ENCODE measurements around the gene BACH2.

DNA sequence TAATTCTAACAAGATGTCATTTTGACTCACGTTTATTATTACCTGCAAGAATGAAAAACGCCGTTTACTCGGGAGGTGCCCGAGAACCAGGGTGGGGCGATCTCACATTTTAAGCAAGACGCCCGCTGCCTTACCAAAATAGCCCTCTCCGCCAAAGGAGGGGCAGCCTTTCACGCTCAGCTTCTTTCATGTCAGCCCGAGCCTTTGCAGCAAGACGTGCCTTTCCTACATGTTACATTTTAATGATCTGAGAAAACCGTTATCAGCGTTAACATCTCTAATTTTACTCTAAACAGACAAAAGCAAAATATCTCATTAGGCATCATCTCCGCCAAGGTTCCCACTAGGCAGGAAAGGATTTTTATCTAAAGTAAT, 2.0 kb downstream of the BACH2 start:
- TF ChIP-seq POLR2A (IDR thresholded peaks at IDR 0.05), result no peak
- TF ChIP-seq, protein P1, sequence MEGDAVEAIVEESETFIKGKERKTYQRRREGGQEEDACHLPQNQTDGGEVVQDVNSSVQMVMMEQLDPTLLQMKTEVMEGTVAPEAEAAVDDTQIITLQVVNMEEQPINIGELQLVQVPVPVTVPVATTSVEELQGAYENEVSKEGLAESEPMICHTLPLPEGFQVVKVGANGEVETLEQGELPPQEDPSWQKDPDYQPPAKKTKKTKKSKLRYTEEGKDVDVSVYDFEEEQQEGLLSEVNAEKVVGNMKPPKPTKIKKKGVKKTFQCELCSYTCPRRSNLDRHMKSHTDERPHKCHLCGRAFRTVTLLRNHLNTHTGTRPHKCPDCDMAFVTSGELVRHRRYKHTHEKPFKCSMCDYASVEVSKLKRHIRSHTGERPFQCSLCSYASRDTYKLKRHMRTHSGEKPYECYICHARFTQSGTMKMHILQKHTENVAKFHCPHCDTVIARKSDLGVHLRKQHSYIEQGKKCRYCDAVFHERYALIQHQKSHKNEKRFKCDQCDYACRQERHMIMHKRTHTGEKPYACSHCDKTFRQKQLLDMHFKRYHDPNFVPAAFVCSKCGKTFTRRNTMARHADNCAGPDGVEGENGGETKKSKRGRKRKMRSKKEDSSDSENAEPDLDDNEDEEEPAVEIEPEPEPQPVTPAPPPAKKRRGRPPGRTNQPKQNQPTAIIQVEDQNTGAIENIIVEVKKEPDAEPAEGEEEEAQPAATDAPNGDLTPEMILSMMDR (IDR thresholded peaks at IDR 0.05 in 4 of 5, conservative IDR thresholded peaks at IDR 0.05 in 1 of 5), result no peak
